ENCODE measurements around the gene SFXN3.

DNA sequence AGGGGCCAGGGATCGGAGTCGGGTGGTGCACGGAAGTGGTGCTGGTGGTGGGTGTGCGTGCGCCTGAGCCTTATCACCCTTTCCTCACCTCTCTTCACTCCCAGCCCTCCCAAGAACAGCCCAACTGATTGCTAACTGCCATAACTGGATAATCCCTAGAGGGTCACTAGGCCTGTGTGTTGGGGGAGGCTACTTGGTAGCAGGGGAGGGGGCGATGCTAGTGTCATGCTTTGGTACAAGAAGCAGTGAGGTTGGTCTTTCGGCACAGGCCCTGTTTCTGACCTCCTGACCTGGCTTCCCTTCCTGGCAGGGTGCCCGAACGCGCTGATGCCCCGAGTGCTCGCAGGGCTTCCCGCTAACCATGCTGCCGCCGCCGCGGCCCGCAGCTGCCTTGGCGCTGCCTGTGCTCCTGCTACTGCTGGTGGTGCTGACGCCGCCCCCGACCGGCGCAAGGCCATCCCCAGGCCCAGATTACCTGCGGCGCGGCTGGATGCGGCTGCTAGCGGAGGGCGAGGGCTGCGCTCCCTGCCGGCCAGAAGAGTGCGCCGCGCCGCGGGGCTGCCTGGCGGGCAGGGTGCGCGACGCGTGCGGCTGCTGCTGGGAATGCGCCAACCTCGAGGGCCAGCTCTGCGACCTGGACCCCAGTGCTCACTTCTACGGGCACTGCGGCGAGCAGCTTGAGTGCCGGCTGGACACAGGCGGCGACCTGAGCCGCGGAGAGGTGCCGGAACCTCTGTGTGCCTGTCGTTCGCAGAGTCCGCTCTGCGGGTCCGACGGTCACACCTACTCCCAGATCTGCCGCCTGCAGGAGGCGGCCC is 31.4 kb downstream of the SFXN3 start:
- TF ChIP-seq, protein P1, sequence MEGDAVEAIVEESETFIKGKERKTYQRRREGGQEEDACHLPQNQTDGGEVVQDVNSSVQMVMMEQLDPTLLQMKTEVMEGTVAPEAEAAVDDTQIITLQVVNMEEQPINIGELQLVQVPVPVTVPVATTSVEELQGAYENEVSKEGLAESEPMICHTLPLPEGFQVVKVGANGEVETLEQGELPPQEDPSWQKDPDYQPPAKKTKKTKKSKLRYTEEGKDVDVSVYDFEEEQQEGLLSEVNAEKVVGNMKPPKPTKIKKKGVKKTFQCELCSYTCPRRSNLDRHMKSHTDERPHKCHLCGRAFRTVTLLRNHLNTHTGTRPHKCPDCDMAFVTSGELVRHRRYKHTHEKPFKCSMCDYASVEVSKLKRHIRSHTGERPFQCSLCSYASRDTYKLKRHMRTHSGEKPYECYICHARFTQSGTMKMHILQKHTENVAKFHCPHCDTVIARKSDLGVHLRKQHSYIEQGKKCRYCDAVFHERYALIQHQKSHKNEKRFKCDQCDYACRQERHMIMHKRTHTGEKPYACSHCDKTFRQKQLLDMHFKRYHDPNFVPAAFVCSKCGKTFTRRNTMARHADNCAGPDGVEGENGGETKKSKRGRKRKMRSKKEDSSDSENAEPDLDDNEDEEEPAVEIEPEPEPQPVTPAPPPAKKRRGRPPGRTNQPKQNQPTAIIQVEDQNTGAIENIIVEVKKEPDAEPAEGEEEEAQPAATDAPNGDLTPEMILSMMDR (IDR thresholded peaks at IDR 0.05; ENCODE audit: insufficient read depth, low read length, poor library complexity, severe bottlenecking), result peak; percentile 35
- TF ChIP-seq EZH2phosphoT487 (conservative IDR thresholded peaks at IDR 0.05; ENCODE audit: low read length), result no peak
